GM04504 (cell line): ENCODE measurements around the gene PCDHA3.
"Not testable (repeated sequence)": the region's sequence is repeated elsewhere in the genome, so short reads cannot be mapped to it uniquely, and the experiment has no call there.

Experiments used
- DNase-seq: peaks from one replicate; pipeline ENCODE4 v3.0.0-alpha.2; 2012; ENCODE audit warnings: low read depth

PCDHA3 gene

DNA sequence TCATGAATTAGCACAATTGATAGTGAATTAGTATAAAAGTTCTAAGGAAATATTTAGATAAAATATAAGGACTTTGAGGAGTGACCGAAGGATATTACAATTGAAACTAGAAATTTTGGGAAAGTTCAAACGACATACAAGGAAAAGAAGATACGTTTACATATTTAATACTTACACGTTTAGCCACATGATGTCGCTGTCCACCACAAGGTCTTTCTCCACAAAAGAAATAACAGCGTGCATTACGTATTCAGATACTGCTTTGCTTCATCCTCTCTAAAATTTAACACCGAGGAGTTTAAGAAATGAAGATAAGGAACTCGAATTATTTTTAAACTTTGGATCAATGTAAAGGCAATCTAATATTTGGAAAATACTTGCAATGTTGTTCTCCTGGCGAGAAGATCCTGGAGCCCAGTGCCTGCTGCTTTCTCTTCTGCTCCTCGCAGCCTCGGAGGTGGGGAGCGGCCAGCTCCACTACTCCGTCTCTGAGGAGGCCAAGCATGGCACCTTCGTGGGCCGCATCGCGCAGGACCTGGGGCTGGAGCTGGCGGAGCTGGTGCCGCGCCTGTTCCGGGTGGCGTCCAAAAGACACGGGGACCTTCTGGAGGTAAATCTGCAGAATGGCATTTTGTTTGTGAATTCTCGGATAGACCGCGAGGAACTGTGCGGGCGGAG is at the start of gene PCDHA3:
PCDHA3 (plus strand) TSS at position 242 of the 678 bp plus-strand sequence.
- DNase-seq, result no peak

DNA sequence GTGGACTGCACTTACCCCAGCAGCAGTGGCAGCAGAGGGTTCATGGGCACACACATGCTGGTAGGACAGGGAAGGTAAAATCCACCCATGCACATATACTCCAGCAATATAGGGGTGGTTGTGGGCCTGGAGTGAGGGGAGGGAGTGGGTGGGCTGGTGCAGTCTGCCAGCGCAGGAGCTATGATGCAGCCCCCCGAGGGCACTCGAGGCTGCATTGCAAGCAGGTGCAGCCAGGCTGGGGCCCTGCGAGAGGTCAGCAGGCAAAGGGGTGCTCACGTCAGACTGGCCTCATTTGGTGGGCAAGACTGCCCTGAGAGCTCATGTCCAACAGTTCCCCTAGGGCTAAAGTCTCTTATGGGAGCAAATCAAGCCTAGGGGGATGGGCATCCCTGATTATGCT is 47.3 kb upstream of the PCDHA3 start:
- no peak for DNase-seq

DNA sequence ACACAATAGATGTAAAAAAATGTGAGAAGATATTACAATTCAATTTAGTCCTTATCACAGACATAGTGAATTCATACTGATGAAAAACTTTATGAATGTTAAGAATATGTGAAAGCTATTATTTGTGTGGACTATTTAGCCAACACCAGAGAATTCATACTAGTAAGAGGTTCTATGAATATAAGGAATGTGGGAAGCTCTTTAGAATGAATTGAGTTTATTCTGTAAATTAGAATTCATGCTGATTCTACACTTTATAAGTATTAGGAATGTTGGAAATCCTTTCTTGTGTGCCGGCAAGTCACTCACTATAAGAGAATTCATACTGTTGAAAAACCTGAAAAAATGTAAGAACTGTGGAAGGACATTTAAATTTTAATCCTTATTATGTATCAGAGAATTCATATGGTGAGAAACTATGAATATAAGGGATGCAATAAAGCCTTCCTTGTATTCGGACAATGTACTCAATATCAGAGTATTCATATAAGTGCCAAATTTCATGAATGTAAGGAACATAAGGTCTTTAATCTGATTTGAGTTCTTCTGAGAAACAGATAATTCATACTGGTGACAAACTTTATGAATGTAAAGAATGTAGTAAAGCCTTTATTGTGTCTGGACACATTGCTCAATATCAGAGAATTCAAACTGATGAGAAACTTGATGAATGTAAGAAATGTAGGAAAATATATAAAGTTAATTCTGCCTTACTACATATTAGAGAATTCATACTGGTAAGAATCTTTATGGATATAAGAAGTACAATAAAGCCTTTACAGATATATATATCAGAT is 36.5 kb upstream of the PCDHA3 start:
- DNase-seq, result no peak

DNA sequence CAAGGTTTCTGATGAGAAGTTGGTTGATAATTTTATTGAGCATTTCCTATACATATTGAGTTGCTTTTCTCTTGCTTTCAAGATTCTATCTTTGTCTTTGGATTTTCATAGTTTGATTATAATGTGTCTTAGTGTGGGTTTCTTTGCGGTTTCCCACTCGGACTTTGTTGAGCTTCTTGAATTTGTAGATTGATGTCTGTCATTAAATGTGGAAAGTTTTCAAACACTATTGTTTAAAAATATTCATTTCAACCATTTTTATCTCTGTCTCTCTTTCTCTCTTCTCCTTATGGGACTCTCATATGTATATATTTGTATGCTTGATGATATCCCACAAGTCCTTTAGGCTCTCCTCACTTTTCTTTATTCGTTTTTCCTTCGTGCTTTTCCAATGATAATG is 33.4 kb upstream of the PCDHA3 start:
- DNase-seq, result no peak

DNA sequence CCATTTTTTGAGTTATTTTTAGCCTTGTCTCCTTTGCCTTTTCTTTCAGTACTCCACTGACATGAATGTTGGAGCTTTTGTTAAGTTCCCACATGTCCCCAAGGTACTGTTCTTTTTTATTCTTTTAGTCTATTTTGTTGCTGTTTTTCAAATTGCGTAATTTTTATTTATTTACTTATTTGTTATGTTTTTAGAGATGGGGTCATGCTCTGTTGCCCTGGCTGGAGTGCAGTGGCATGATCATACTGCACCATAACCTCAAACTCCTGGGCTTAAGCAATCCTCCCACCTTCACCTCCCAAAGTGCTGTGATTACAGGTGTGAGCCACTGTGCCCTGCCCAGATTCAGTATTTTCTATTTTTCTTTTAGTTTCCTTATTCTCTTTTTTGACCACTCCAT is 20.3 kb upstream of the PCDHA3 start:
- DNase-seq, result no peak

DNA sequence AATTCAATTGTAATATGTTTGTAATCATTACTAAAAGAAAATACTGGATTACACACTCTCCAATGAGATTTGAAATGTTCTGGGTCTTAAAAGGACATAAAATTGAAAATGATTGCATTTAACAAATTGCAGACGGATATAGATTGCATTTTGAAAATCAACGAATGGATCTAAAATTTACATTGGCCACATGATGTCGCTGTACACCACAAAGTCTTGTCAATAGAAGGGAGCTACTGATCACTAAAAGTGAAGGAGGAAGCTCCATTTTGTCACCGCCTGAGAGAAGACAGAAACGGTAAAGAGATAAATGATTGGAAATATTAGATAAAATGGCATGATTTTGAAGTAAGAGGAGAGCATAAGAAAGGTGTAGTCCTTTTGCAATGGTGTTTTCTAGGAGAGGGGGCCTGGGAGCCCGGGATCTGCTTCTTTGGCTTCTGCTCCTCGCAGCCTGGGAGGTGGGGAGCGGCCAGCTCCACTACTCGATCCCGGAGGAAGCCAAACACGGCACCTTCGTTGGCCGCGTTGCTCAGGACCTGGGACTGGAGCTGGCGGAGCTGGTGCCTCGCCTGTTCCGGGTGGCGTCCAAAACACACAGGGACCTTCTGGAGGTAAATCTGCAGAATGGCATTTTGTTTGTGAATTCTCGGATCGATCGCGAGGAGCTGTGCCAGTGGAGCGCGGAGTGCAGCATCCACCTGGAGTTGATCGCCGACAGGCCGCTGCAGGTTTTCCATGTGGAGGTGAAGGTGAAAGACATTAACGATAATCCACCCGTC is 14.8 kb upstream of the PCDHA3 start, which contains the start of gene PCDHA1:
PCDHA1 (plus strand) TSS at position 236 of the 782 bp plus-strand sequence.
- DNase-seq, result no peak

DNA sequence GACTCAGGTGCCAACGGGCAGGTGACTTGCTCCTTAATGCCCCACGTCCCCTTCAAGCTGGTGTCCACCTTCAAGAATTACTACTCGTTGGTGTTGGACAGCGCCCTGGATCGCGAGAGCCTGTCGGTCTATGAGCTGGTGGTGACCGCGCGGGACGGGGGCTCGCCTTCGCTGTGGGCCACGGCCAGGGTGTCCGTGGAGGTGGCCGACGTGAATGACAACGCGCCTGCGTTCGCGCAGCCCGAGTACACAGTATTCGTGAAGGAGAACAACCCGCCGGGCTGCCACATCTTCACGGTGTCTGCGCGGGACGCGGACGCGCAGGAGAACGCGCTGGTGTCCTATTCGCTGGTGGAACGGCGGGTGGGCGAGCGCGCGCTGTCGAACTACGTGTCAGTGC is 13.4 kb upstream of the PCDHA3 start:
- DNase-seq, result not testable (repeated sequence)

DNA sequence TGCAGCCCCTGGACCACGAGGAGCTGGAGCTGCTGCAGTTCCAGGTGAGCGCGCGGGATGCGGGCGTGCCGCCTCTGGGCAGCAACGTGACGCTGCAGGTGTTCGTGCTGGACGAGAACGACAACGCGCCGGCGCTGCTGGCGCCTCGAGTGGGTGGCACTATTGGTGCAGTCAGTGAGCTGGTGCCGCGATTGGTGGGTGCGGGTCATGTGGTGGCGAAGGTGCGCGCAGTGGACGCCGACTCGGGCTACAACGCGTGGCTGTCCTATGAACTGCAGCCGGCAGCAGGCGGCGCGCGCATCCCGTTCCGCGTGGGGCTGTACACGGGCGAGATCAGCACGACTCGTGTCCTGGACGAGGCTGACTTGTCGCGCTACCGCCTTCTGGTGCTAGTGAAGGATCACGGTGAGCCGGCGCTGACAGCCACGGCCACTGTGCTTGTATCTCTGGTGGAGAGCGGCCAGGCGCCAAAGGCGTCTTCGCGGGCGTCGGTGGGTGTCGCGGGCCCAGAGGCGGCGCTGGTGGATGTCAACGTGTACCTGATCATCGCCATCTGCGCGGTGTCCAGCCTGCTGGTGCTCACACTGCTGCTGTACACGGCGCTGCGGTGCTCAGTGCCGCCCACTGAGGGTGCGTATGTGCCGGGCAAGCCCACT is 12.9 kb upstream of the PCDHA3 start:
- not testable (repeated sequence) for DNase-seq

DNA sequence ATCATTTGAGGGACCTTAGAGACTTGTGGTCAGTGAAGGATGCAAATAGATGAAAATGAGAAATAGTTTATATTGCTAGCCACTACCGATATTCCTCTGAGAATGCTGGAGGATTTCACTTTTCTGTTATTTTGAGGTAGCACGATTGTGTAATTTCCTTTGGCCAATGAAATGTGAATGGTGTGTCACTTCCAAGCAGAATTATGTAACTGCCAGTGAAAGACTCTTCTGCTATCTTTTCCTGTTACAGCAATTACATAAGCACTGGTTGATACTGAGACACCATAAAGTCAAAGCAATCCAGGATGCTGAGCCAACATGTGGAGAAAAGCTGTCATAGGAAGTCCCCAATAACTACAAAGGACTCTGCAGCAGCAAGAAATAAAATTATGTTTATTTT is 9.8 kb upstream of the PCDHA3 start:
- DNase-seq, result no peak

DNA sequence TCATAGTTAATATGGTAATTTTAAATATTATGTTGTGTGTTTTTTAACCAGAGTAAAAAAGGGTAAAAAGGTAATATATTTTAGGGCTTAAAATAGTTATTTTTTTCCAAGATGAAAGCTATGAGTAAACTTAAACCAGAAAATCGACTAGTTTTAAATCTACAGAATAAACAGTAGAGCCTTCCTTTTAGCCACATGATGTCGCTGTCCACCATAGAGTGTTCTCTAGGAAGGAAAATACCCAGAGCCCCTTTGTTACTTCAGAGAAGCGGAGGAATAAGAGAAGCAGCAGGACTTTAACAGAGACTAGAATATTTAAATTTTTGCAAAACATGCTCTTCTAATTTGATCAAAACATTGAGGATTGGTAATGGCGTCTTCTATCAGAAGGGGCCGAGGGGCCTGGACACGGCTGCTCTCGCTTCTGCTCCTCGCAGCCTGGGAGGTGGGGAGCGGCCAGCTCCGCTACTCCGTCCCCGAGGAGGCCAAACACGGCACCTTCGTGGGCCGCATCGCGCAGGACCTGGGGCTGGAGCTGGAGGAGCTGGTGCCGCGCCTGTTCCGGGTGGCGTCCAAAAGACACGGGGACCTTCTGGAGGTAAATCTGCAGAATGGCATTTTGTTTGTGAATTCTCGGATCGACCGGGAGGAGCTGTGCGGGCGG is 6.1 kb upstream of the PCDHA3 start, which contains the start of gene PCDHA2:
PCDHA2 (plus strand) TSS at position 258 of the 664 bp plus-strand sequence.
- DNase-seq, result no peak

DNA sequence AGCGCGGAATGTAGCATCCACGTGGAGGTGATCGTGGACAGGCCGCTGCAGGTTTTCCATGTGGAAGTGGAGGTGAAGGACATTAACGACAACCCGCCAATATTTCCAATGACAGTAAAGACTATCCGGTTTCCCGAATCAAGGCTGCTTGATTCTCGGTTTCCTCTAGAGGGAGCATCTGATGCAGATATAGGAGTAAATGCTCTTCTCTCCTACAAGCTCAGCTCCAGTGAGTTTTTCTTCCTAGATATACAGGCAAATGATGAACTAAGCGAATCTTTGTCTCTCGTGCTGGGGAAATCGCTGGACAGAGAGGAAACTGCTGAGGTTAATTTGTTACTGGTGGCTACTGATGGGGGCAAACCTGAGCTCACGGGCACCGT is 5.6 kb upstream of the PCDHA3 start:
- no peak for DNase-seq

DNA sequence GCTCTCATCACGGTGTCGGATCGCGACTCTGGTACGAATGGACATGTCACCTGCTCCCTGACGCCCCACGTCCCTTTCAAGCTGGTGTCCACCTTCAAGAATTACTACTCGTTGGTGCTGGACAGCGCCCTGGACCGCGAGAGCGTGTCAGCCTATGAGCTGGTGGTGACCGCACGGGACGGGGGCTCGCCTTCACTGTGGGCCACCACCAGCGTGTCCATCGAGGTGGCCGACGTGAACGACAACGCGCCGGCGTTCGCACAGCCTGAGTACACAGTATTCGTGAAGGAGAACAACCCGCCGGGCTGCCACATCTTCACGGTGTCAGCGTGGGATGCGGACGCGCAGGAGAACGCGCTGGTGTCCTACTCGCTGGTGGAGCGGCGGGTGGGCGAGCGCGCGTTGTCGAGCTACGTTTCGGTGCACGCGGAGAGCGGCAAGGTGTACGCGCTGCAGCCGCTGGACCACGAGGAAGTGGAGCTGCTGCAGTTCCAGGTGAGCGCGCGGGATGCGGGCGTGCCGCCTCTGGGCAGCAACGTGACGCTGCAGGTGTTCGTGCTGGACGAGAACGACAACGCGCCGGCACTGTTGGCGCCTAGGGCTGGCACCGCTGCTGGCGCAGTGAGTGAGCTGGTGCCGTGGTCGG is 4.7 kb upstream of the PCDHA3 start:
- not testable (repeated sequence) for DNase-seq

DNA sequence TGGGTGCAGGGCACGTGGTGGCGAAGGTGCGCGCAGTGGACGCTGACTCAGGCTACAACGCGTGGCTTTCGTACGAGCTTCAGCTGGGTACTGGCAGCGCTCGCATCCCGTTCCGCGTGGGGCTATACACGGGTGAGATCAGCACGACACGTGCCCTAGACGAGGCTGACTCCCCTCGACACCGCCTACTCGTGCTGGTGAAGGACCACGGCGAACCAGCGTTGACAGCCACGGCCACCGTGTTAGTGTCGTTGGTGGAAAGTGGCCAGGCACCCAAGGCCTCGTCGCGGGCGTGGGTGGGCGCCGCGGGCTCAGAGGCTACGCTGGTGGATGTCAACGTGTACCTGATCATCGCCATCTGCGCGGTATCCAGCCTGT is 4.2 kb upstream of the PCDHA3 start:
- no peak for DNase-seq

DNA sequence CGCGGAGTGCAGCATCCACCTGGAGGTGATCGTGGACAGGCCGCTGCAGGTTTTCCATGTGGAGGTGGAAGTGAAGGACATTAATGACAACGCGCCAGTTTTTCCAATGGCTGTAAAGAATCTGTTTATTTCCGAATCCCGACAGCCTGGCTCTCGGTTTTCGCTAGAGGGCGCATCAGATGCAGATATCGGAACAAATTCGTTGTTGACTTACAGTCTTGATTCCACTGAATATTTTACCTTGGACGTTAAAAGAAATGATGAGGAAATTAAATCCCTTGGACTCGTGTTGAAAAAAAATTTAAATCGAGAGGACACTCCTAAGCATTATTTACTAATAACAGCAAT is 611 bp downstream of the PCDHA3 start:
- no peak for DNase-seq

DNA sequence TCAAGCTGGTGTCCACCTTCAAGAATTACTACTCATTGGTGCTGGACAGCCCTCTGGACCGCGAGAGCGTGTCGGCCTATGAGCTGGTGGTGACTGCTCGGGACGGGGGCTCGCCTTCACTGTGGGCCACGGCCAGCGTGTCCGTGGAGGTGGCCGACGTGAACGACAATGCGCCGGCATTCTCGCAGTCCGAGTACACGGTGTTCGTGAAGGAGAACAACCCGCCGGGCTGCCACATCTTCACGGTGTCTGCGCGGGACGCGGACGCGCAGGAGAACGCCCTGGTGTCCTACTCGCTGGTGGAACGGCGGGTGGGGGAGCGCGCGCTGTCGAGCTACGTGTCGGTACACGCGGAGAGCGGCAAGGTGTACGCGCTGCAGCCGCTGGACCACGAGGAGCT is 1.5 kb downstream of the PCDHA3 start:
- not testable (repeated sequence) for DNase-seq

DNA sequence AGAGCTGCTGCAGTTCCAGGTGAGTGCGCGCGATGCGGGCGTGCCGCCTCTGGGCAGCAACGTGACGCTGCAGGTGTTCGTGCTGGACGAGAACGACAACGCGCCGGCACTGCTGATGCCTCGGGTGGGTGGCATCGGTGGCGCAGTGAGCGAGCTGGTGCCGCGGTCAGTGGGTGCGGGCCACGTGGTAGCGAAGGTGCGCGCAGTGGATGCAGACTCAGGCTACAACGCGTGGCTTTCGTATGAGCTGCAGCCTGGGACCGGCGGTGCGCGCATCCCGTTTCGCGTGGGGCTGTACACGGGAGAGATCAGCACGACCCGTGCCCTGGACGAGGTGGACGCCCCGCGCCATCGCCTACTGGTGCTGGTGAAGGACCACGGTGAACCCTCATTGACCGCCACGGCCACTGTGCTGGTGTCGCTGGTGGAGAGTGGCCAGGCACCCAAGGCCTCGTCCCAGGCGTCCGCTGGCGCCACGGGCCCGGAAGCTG is 2.0 kb downstream of the PCDHA3 start:
- DNase-seq, result no peak

DNA sequence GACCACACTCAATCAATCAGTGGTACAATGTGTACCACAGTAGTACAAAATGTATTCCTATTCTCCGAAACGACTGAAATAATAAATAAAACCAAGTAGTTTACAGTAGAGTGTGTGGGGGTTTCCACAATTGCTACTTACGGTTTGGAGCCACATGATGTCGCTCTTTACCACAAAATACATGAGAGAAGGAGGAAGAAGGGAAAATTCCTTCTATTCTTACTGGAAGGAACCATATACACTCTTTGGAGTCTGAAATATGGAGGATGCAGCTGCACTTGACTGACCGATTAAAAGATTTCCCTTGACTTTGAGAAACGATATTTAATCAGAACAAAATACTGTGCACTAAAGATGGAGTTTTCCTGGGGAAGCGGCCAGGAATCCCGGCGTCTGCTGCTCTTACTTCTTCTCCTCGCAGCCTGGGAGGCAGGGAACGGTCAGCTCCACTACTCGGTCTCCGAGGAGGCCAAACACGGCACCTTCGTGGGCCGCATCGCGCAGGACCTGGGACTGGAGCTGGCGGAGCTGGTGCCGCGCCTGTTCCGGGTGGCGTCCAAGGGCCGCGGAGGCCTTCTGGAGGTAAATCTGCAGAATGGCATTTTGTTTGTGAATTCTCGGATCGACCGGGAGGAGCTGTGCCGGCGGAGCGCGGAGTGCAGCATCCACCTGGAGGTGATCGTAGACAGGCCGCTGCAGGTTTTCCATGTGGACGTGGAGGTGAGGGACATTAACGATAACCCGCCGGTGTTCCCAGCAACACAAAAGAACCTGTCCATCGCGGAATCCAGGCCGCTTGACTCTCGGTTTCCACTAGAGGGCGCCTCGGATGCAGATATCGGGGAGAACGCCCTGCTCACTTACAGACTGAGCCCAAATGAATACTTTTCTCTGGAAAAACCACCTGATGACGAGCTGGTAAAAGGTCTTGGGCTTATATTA is 6.2 kb downstream of the PCDHA3 start, which contains the start of gene PCDHA4:
PCDHA4 (plus strand) TSS at position 235 of the 942 bp plus-strand sequence.
- no peak for DNase-seq

DNA sequence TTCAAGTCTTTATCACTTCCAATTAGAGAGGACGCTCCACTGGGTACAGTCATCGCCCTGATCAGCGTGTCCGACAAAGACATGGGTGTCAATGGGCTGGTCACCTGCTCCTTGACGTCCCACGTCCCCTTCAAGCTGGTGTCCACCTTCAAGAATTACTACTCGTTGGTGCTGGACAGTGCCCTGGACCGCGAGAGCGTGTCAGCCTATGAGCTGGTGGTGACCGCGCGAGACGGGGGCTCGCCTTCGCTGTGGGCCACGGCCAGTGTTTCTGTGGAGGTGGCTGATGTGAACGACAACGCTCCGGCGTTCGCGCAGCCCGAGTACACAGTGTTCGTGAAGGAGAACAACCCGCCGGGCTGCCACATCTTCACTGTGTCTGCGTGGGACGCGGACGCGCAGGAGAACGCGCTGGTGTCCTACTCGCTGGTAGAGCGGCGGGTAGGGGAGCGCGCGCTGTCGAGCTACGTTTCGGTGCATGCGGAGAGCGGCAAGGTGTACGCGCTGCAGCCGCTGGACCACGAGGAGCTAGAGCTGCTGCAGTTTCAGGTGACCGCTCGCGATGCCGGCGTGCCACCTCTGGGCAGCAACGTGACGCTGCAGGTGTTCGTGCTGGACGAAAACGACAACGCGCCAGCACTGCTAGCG is 7.5 kb downstream of the PCDHA3 start:
- not testable (repeated sequence) for DNase-seq

DNA sequence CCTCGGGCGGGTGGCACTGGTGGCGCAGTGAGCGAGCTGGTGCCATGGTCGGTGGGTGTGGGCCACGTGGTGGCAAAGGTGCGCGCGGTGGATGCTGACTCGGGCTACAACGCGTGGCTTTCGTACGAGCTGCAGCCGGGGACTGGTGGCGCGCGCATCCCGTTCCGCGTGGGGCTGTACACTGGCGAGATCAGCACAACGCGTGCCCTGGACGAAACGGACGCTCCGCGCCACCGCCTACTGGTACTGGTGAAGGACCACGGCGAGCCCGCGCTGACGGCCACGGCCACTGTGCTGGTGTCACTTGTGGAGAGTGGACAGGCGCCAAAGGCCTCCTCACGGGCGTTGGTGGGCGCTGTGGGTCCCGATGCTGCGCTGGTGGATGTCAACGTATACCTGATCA is 8.0 kb downstream of the PCDHA3 start:
- no peak for DNase-seq
